Measurements from ENCODE around the gene DNAJA4.
"Not testable (repeated sequence)": the region's sequence is repeated elsewhere in the genome, so short reads cannot be mapped to it uniquely, and the experiment has no call there.

- TF ChIP-seq YY1 (IDR thresholded peaks at IDR 0.05; ENCODE audit: insufficient read depth, insufficient read length); ZNF274 (IDR thresholded peaks at IDR 0.05; ENCODE audit: low read depth, low read length): not testable (repeated sequence)
Observed at GRCh38 chr15:78245976-78246620, 18.3 kb upstream of the DNAJA4 start.

Data from NT2/D1 (cell line).